ENCODE measurements around the gene HOMER2.

- TF ChIP-seq CTCF (IDR thresholded peaks at IDR 0.05; ENCODE audit: insufficient read depth, low read depth, low read length) (no peak), EZH2 (IDR thresholded peaks at IDR 0.05; ENCODE audit: insufficient read depth, low read length) (no peak)
These were observed 143.0 kb downstream of the HOMER2 start, which contains the start of gene WHAMM for GRCh38 chr15:82809308-82810060.
